ENCODE measurements around the gene ZNF212.

DNA sequence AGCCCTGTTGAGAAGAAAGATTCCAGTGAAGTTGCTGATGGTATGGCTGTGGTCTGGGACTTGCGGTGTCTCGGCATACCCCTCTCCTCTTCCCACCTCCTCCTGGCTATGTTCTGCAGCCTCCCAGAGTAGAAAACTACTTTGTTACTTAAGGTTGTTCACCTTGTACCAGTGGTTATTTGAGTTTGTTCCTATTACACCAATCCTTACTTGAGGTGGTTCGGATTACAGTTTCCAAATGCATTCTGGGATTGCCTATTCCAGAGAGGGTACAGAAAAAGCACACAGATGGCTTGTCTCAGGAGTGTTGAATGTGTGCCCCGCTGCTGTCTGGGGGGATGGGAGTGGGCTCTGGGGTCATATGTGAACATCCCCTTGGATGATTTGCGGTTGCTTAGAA, 15.7 kb downstream of the ZNF212 start:
- TF ChIP-seq, protein P1, sequence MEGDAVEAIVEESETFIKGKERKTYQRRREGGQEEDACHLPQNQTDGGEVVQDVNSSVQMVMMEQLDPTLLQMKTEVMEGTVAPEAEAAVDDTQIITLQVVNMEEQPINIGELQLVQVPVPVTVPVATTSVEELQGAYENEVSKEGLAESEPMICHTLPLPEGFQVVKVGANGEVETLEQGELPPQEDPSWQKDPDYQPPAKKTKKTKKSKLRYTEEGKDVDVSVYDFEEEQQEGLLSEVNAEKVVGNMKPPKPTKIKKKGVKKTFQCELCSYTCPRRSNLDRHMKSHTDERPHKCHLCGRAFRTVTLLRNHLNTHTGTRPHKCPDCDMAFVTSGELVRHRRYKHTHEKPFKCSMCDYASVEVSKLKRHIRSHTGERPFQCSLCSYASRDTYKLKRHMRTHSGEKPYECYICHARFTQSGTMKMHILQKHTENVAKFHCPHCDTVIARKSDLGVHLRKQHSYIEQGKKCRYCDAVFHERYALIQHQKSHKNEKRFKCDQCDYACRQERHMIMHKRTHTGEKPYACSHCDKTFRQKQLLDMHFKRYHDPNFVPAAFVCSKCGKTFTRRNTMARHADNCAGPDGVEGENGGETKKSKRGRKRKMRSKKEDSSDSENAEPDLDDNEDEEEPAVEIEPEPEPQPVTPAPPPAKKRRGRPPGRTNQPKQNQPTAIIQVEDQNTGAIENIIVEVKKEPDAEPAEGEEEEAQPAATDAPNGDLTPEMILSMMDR (IDR thresholded peaks at IDR 0.05; ENCODE audit: low read depth, low read length, poor library complexity, severe bottlenecking), result no peak
- no peak for TF ChIP-seq EZH2phosphoT487 (IDR thresholded peaks at IDR 0.05; ENCODE audit: borderline replicate concordance, low read length)

All from DOHH2 (cell line).